Measurements from ENCODE around the gene MCTP1.
A peak's percentile ranks its signal among the peaks of the same experiment; 100 is the strongest.

The MCTP1 gene

GRCh38 chr5:94793816-94794198 lies 491.1 kb downstream of the MCTP1 start:
- no peak for DNase-seq

- DNase-seq = no peak
Measured at GRCh38 chr5:94793113-94793815, 491.6 kb downstream of the MCTP1 start.

GRCh38 chr5:94791829-94792228 lies 493.1 kb downstream of the MCTP1 start:
- no peak for DNase-seq

GRCh38 chr5:94788527-94788926 lies 496.4 kb downstream of the MCTP1 start:
- no peak for DNase-seq

DNA sequence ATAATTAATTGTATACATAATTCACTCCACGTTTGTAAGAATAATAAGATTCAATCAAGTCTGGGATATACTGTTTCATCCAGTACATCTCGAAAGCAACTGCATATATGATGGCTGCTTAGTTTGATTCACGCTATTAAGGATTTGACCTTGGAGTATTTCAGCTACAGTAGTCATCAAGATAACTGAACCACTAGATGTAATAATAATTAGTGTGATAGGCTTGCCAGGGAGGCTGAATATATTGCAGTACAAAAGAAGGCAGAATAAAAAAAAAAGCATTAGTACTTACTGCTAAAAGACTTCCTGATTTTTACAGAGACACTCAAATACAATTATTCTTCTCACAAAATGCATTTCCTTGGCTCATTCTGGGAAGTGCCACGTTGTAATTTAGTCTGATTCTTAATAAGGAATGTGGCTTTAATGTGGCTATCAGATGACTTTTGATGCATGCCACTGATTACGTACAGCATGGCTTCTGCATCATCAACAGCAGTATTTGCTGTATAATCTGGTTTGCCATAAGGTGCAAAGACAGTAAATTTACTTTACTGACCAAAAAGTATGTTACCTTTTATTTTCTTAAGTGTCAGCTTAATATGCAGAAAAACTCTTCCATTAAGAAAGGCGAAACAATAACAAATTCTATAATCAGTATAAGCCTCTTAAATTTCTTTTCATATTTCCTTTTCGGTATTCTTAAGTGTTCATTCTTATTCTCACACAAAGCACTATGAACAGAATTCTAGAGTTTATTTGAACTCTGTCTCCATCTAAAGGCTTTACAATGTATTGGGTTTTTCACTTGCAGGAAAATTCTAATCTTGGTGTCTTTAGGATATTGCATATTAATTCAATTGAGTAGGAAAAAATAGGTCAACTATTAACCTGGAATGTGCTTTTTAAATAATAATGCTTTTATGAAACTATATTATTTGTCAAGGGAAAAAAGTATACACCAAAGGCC lies 500.1 kb downstream of the MCTP1 start:
- DNase-seq = no peak

DNA sequence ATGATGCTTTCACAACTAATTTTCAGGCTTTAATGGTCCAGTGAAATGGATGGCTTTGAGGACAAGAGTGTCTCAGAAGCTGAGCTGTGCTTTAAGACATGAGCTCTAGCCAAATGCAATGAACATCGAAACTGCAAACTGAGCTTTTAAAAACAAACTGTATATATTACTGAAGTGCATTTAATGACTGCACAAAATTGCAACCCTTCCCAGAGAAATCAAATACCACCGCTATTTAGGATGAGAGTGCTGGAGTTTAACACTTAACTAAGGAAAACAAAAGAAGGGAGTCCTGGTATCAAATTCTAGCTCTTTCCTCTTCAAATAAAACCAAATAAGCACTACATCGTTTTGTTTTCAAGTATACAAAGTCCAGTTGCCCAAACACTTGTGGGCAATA lies 502.5 kb downstream of the MCTP1 start:
- DNase-seq = no peak

GRCh38 chr5:94779684-94780083 lies 505.2 kb downstream of the MCTP1 start:
- no peak for DNase-seq

GRCh38 chr5:94778732-94779131 lies 506.2 kb downstream of the MCTP1 start:
- DNase-seq = no peak

- DNase-seq = no peak
Measured at GRCh38 chr5:94778299-94778698, 506.6 kb downstream of the MCTP1 start.

GRCh38 chr5:94777056-94777880 lies 507.6 kb downstream of the MCTP1 start:
- DNase-seq = peak; percentile 14

DNA sequence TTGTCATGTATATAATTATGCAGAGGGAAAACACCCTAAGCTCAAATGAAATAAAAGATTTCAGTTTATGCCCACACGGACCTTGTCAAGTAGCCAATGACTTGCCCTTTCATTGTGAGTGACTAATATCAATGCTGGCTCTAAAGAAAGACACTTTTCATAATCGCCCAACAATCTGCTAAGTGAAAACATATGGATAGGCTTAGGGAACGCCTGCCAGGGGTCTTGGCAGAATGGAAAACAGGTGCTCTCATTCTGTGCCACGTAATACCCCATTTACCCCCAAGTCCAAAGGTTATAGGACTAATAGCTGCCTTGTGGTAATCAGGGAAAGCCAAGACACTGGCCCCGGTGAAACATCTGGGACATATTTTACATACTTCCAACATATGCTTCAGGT lies 508.7 kb downstream of the MCTP1 start:
- DNase-seq = no peak

GRCh38 chr5:94775088-94775487 lies 509.8 kb downstream of the MCTP1 start:
- DNase-seq = no peak

GRCh38 chr5:94771742-94772141 lies 513.2 kb downstream of the MCTP1 start:
- DNase-seq = no peak

- no peak for DNase-seq
Measured at GRCh38 chr5:94769996-94770395, 514.9 kb downstream of the MCTP1 start.

DNA sequence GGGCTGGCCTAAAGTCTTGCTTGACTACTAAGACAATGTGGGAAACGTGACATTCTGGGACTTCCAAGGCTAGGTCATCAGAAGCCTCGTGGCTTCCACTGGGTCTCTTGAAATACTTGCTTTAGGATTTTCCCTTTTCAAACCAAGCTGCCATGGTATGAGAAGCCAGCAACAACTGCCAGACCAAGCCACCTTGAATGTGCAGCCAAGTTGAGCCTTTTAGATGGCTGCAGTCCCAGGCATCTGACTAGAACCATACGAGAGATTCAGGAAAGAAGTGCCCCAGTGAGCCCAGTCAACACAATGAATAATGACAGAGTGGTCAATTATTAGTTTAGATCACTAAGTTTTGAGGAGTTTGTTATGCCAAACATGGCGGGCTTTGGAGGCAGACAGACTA lies 523.1 kb downstream of the MCTP1 start:
- DNase-seq = no peak

- DNase-seq = no peak
Measured at GRCh38 chr5:94761055-94761454, 523.8 kb downstream of the MCTP1 start.

DNA sequence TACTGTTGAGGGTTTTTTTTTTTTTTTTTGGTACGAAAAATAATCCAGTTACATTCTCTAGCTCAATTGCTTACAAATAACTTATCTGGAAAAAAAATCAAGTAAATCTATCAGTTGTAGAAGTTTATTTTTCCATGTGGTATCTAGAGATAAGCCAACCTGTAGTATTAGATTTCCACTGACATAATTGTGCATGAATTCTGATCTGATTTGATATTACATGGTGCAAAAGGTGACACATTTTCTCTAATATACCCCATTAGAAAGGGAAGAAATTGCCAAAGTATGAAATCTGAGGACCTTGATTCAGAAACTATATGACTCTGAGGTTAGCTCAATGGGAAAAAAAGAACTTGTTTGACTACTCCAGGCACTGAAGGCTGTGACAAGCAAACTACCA lies 524.9 kb downstream of the MCTP1 start:
- no peak for DNase-seq

DNA sequence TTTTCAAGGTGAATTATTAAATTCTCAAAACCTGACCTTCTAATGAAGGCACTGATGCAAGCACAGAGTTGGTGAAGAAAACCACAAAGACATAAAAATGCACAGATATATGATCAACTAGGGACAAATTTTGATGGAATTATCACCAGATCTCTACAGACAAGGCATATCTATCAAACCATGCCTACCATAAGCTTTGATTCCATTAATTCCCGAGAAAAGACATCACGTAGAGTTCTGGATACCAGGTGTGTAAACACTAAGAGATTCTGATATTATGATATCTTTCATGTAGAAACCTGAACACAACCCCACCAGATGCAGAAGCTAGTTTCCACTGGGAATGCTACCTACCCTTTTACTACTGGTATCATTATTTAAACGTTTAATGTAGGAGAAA lies 525.9 kb downstream of the MCTP1 start:
- no peak for DNase-seq

DNA sequence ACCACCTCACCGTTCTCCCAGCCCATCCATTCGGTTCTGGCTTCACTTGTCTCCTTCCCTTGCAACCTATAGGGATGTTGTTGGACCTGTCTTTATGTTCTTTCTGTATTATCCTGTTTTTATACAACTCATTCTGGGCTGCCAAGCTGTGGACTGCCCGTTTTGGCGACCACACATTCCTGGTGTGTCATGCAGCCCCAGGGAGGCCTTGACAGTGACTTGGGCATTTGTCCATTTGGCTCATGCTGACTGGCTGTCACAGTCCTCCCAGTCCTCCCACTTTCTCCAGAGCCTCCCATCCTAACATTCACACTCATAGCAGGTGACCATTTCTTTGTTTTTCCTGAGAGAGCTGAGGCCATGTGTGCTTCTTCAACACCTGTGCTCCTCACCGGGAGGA lies 530.1 kb downstream of the MCTP1 start:
- no peak for DNase-seq

DNA sequence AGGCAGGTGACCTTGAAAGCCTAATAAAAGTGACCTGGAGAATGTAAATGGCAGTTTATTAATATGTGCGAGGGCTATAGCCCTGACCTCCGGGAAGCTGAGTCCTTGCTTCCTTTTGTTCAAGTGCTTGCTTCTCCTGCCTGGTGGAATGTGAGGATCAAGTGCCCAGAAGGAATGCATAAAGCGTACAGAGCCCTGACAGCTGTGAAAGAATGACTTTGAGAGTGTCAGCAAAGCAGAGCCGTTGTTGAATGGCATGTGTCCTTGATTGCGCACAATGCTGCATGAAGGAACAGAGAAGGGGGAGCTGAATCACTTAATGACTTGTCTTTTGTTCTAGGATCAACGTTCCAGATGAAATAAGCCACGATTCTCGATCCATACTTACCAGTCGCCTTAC lies 533.4 kb downstream of the MCTP1 start:
- DNase-seq = no peak

- DNase-seq = no peak
Measured at GRCh38 chr5:94750681-94751080, 534.2 kb downstream of the MCTP1 start.

DNA sequence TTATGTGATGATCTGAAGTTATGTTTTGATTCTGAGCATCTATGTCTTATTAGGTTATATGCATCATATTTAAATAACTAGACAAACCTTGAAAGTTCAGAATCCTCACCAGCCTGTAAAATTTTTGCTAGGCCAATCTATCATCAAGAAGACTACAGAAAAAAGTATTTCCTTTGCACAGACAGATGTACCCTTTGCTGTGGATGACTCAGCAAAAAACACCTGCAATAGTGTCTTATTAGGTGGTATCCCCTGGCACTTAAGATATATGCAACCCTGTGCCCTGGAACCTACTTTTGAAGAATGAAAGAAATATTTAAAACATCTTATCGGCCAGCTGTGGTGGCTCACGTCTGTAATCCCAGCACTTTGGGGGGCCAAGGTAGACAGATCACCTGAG lies 535.9 kb downstream of the MCTP1 start:
- DNase-seq = no peak

DNA sequence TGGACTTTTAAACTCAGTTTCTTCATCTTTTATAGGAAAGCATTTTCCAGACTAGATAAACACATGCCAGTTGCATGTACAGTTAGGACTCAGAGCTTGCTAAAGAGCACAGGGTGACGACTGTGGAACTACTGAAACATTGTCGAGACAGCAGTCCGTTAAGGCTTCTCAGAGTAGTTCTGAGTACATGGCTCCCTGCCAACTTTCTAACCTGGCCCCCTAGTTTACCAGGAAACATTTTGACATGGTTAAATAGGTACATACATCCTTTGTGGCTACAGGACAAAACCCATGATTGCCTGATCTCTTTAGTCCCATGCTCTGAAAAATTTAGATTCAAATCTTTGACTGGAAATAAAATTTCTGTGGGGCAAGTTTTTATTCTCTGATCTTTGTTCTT lies 536.7 kb downstream of the MCTP1 start:
- DNase-seq = no peak

All from NCI-H2107 (cell line).